Activated T-cell treated with anti-CD3 and anti-CD28 coated beads for 1 hour (primary cell): ENCODE results near the gene CCL27.

Experiments used
- DNase-seq: peaks from one replicate; pipeline ENCODE4 v3.0.0-alpha.2; 2020; ENCODE audit warnings: low read depth

Gene CCL27

GRCh38 chr9:34625186-34625486 lies 37.3 kb downstream of the CCL27 start:
- no peak for DNase-seq

- DNase-seq = no peak
Observed at GRCh38 chr9:34624475-34625185, 37.8 kb downstream of the CCL27 start.

GRCh38 chr9:34623374-34624235 lies 38.9 kb downstream of the CCL27 start:
- DNase-seq = no peak

GRCh38 chr9:34620061-34620994 lies 42.1 kb downstream of the CCL27 start, which contains the start of gene DCTN3:
Gene DCTN3 (minus strand): TSS chr9:34620495. CDS start chr9:34620464, 31 bp downstream.
- peak; percentile 80 for DNase-seq

- no peak for DNase-seq
Observed at GRCh38 chr9:34615132-34615531, 47.3 kb downstream of the CCL27 start.

- peak; percentile 61 for DNase-seq
Observed at GRCh38 chr9:34612788-34613390, 49.6 kb downstream of the CCL27 start.
